ENCODE results near the gene IL4R. TPM values are rescaled to one million over a fixed set of nuclear protein-coding genes. Genes with fewer than 3 reads are reported as not detected.
A peak's percentile ranks its signal among the peaks of the same experiment; 100 is the strongest.

The IL4R gene
- total and polyA plus RNA-seq, 10 of the 15 experiments (the other 5 are each of a cell fraction or from before 2014, with no cell fraction given) = 2.6 to 70.4 (median 36.6) TPM

DNA sequence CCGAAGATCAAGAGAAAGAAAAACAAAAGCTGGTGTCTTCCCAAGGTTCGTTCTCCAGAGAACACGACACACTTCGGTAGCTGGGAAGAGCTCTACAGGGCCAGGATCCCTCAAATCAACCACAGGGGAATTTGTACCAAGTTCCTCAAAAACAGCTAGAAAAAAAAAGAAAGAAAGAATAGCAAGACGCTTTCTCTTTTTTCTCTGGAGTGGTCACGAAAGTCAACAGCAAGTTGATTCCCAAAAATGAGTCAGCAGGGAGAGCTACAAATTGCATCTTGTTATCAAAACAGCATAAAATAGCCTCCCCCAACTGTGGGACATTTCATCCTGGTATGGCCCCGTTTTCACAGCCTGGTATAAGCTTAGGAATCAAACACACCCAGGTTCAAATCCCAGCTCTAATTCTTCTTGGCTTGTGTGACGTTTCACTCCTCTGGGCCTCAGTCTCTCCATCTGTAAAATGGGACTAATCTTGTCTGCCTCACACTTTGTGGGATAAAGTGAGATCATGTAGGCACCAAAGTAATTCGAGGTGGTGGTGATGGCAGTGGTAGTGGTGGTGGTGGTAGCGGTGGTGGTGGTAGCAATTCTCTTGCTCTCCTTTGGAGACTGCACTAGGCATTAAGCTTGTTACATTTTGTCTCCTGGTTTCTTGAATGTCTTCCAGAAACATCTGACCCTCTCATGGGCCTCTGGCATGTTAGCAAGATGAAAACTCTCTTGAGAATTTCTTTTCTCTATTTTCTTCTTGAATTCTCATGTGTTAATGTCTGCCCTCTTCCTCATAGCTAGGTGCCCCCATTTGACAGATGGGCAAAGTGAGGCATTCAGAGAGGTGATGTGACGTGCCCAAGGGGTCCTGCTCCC is 87.2 kb downstream of the IL4R start:
- intact Hi-C loops (cut with micrococcal nuclease; ENCODE audit: unreplicated experiment) = loop anchor here (2.0 kb wide), 1 partner anchor 164 kb away; no protein-coding TSS in a partner anchor
- Histone ChIP-seq H3K4me1 (ENCODE audit: control insufficient read depth, insufficient read depth, low read length) (peaks cover 43% of the 10 kb centered on the region), H3K79me2 (ENCODE audit: control insufficient read depth, insufficient read depth, low read length) (peaks cover 57% of the 10 kb centered on the region), H3K27ac (ENCODE audit: control insufficient read depth, insufficient read depth) (peak overlapping the region; percentile 97), H3K27me3 (replicated peaks in 1 of 2; ENCODE audit: control insufficient read depth in 2 of 2, insufficient read depth in 2 of 2, low read length in 1 of 2) (no peaks in the 10 kb centered on the region), H3K9me3 (replicated peaks; ENCODE audit: control insufficient read depth, insufficient read depth, low read length) (no peaks in the 10 kb centered on the region; the same call in 2 of the 3 replicates), H3K4me2 (ENCODE audit: control insufficient read depth, insufficient read depth) (peak overlapping the region; percentile 95), H3K9ac (ENCODE audit: control insufficient read depth, insufficient read depth, low read length) (peak overlapping the region; percentile 99), H4K20me1 (ENCODE audit: control insufficient read depth, insufficient read depth) (no peaks in the 10 kb centered on the region), H3K4me3 (peak overlapping the region; percentile 86; the same call in 1 of the 2 replicates), H3K36me3 (ENCODE audit: control insufficient read depth in 2 of 2, insufficient read depth in 2 of 2, low read length in 1 of 2) (no peaks in the 10 kb centered on the region; a peak in 1 of 4 replicates), H2AFZ (ENCODE audit: control insufficient read depth, low read depth, low read length) (peak overlapping the region; percentile 28; the same call in 1 of the 2 replicates)
- no peak for DNase-seq (ENCODE audit: low read depth, low spot score)
- CTCF ChIA-PET = interaction anchor here (1.1 to 9.2 kb wide), 21 partner anchors 9 to 247 kb away, joined by 3 to 113 read pairs (median 4); no protein-coding TSS in a partner anchor
- FAIRE-seq = no peak
- ATAC-seq = no peak
- in situ Hi-C loops (cut with MboI) = no loop called here
- WGBS (ENCODE audit: insufficient coverage, insufficient replicate concordance, low lambda C conversion rate, missing lambda C conversion rate) = 63% methylated on average over 11 of the region's 11 CpGs
- RAD21 ChIA-PET (ENCODE audit: unreplicated experiment) = interaction anchor here (0.9 to 12.8 kb wide), 18 partner anchors 10 to 249 kb away, joined by 3 to 224 read pairs (median 6); no protein-coding TSS in a partner anchor
- SMC1A ChIA-PET (ENCODE audit: uncharacterized antibody, unreplicated experiment) = interaction anchor here (0.7 to 10.9 kb wide), 20 partner anchors 9 to 220 kb away, joined by 3 to 220 read pairs (median 5); partner anchors contain the start of gene KDM8
- POLR2A ChIA-PET = interaction anchor here (0.6 to 11.1 kb wide), 19 partner anchors 9 to 221 kb away, joined by 3 to 208 read pairs (median 5); no protein-coding TSS in a partner anchor
- BruUV-seq (replicated peaks) = TSS peak; percentile 42
- TF ChIP-seq TCF12 (IDR thresholded peaks at IDR 0.05; ENCODE audit: low read depth, low read length) = no peak
- 0 out of 2 replicates have a peak, but pooled peaks have one; percentile 10 for TF ChIP-seq CHD4 (IDR thresholded peaks at IDR 0.05)
- TF ChIP-seq, protein P1, sequence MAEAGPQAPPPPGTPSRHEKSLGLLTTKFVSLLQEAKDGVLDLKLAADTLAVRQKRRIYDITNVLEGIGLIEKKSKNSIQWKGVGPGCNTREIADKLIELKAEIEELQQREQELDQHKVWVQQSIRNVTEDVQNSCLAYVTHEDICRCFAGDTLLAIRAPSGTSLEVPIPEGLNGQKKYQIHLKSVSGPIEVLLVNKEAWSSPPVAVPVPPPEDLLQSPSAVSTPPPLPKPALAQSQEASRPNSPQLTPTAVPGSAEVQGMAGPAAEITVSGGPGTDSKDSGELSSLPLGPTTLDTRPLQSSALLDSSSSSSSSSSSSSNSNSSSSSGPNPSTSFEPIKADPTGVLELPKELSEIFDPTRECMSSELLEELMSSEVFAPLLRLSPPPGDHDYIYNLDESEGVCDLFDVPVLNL (IDR thresholded peaks at IDR 0.05; ENCODE audit: low read depth, low read length) = no peak
- TF ChIP-seq ZBED1 (IDR thresholded peaks at IDR 0.05; ENCODE audit: borderline replicate concordance) = no peak
- 0 out of 2 replicates have a peak, but pooled peaks have one; percentile 9 for TF ChIP-seq SMAD5 (IDR thresholded peaks at IDR 0.05; ENCODE audit: low read depth)
- no peak for TF ChIP-seq EZH2 (IDR thresholded peaks at IDR 0.05; ENCODE audit: borderline replicate concordance, control insufficient read depth, low read depth, low read length)
- no peak for TF ChIP-seq POU2F2 (IDR thresholded peaks at IDR 0.05; ENCODE audit: borderline replicate concordance, low read depth, low read length)
- 0 out of 2 replicates have a peak, but pooled peaks have one; percentile 23 for TF ChIP-seq CREM (IDR thresholded peaks at IDR 0.05; ENCODE audit: low read depth)
- no peak for TF ChIP-seq TBL1XR1 (IDR thresholded peaks at IDR 0.05; ENCODE audit: low read depth, low read length)
- peak; percentile 42; the same call in 1 of the 2 replicates for TF ChIP-seq SMARCA5 (IDR thresholded peaks at IDR 0.05)
- TF ChIP-seq, protein P2, sequence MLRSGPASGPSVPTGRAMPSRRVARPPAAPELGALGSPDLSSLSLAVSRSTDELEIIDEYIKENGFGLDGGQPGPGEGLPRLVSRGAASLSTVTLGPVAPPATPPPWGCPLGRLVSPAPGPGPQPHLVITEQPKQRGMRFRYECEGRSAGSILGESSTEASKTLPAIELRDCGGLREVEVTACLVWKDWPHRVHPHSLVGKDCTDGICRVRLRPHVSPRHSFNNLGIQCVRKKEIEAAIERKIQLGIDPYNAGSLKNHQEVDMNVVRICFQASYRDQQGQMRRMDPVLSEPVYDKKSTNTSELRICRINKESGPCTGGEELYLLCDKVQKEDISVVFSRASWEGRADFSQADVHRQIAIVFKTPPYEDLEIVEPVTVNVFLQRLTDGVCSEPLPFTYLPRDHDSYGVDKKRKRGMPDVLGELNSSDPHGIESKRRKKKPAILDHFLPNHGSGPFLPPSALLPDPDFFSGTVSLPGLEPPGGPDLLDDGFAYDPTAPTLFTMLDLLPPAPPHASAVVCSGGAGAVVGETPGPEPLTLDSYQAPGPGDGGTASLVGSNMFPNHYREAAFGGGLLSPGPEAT (IDR thresholded peaks at IDR 0.05; ENCODE audit: low read depth) = peak; percentile 60
- TF ChIP-seq POLR2AphosphoS5 (IDR thresholded peaks at IDR 0.05; ENCODE audit: low read length) = 0 out of 2 replicates have a peak, but pooled peaks have one; percentile 5
- peak; percentile 45 to 57; a peak in 2 of 4 replicates for TF ChIP-seq IKZF2 (IDR thresholded peaks at IDR 0.05)
- TF ChIP-seq, protein P3, sequence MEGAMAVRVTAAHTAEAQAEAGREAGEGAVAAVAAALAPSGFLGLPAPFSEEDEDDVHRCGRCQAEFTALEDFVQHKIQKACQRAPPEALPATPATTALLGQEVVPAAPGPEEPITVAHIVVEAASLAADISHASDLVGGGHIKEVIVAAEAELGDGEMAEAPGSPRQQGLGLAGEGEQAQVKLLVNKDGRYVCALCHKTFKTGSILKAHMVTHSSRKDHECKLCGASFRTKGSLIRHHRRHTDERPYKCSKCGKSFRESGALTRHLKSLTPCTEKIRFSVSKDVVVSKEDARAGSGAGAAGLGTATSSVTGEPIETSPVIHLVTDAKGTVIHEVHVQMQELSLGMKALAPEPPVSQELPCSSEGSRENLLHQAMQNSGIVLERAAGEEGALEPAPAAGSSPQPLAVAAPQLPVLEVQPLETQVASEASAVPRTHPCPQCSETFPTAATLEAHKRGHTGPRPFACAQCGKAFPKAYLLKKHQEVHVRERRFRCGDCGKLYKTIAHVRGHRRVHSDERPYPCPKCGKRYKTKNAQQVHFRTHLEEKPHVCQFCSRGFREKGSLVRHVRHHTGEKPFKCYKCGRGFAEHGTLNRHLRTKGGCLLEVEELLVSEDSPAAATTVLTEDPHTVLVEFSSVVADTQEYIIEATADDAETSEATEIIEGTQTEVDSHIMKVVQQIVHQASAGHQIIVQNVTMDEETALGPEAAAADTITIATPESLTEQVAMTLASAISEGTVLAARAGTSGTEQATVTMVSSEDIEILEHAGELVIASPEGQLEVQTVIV (IDR thresholded peaks at IDR 0.05; ENCODE audit: borderline replicate concordance, partially characterized antibody) = no peak
- TF ChIP-seq JUND (IDR thresholded peaks at IDR 0.05; ENCODE audit: low read depth, low read length) = no peak
- TF ChIP-seq IRF4 (IDR thresholded peaks at IDR 0.05; ENCODE audit: low read depth, low read length) = no peak
- TF ChIP-seq FOXK2 (IDR thresholded peaks at IDR 0.05) = no peak
- no peak for TF ChIP-seq WRNIP1 (IDR thresholded peaks at IDR 0.05; ENCODE audit: borderline replicate concordance, low read depth, low read length)
